Stimulated activated CD4-positive, alpha-beta T cell treated with anti-CD3 and anti-CD28 coated beads, TNF-alpha, amount 100 ng/mL, for 4 hours (primary cell): ENCODE results near the gene ZSWIM3.
A peak's percentile ranks its signal among the peaks of the same experiment; 100 is the strongest.
"Not testable (repeated sequence)": the region's sequence is repeated elsewhere in the genome, so short reads cannot be mapped to it uniquely, and the experiment has no call there.

Source experiments
- DNase-seq, 3 experiments: peaks; one replicate each; pipeline ENCODE4 v3.0.0-alpha.2; 2020; ENCODE audit warnings: low read depth in 3 of 3

Gene ZSWIM3

DNA sequence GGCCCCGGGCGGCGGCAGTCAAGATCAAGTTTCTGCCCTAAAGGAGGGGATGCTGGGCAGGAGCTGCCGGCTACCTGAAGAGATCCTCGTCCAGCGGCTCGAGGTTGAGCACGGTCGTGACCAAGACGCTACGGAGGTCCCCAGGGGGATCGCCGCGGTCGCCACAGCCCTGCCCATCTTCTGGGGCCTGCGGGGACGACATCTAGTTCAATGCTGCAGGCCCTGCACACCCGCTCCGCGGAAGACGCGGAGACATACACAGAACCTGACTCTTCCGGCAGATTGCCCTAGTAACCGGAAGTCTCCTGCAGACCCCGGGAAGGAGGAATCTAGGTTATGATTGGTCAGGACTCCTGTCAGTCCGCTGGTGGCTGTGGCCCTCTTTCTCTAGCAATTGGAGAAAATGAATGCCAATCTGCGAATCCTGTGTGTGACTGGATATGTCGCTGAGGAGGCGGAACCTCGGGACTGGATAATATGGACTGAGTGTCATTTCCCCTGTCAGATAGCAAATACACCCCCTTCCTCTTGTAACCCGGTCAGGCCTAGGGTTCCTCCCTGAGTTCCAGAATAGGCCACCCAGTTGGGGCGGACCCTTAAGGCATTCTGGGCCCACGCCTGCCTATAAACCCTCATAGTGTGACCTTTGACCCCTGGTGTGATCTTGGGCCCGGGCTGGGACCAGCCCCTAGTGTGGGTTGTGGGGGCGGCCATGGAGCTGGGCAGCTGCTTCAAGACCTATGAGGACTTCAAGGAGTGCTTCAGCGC lies at the start of gene ZSWIM3, which contains the start of gene ACOT8:
Gene ZSWIM3 (plus strand): TSS at position 501 of the 768 bp plus-strand sequence. CDS start 212 bp downstream, at position 713.
Gene ACOT8 (minus strand): TSS at position 279 of the 768 bp plus-strand sequence. CDS start 77 bp downstream, at position 202.
- peak; percentile 56 to 90 (median 81) for DNase-seq

DNA sequence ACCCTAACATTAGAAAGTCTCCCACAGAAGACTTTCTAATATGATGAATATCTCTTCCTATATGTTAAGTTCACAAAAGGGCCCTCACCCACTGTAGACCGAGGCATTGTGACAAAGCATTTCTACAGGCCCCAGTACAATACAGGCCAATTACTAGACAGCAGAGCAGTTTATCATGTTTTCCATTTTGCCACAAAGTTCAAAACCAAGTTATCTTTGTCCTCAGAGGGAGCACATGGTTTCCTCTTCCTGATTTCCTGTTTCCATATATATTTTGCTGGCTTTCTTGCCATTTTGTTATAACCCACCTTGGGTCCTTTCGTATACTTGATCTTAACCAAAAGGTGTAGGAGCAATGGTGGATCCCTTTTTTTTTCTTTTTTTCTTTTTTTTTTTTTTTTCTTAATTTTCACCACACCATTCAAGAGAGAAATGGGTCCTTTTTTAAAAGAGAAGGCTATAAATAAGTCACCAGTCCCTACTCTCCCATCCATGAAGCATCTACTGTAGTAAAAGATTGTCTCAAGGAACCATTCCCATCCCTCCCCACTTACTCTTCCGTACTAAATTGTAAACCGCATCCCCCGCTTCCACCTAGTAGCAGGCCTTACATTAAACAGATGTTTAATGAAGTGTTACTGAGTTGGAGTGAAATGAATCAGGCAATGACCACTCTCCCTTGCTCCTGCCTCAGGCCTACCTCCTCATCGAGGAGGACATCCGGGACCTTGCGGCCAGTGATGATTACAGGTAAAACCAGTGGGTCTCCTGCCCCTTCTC lies 47.0 kb upstream of the ZSWIM3 start:
- no peak for DNase-seq

DNA sequence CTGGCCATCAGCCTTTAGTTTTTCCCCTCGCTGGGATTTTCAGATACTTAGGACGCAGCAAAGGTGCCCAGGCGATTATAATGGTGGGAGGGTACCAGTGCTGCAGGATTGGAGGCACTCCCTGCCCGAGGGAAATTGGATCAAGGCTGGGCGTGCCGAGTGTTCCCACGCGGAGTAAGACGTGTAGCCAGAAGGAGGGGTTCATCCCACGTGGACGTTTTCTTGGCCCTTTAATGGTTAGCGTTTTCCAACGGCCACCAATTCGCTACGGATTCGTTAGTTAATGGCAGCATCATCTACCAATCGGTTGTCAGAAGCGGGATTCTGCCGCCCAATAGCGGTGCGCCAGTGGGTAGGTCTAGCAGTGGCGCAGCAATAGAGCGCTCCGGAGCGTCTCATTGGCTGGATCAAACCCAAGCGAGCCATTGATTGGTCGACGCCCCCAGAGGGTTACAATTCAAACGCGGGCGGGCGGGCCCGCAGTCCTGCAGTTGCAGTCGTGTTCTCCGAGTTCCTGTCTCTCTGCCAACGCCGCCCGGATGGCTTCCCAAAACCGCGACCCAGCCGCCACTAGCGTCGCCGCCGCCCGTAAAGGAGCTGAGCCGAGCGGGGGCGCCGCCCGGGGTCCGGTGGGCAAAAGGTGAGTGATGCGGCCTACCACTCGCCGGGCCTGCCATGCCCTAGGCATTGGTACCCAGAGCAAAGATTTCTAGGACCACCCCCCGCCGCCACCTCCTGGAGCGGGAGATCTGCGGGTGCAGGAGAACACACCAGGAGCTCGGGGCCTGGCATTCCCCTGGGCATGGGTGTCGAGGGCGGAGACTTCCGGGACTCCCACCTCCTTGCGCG lies 45.0 kb upstream of the ZSWIM3 start, which contains the start of gene UBE2C:
Gene UBE2C (plus strand): TSS at position 488 of the 849 bp plus-strand sequence. CDS start 52 bp downstream, at position 540.
- DNase-seq: peak; percentile 76 to 90 (median 88)

DNA sequence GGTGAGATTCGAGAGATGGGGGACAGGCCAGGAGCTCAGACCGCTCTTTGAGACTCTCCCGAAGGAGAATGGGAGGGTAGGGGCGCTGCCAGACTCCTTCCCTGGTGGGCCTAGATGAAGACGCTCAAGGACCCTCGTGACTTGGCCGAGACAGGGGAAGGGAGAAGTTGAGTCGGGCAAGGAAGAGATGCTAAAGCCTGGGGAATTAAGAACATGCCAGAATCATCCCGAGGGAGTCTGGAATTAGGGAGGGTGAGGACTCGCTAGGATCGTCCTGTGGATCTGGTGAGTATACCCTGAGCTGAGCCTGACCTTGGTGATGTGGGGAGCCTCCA lies 44.4 kb upstream of the ZSWIM3 start:
- no peak for DNase-seq

DNA sequence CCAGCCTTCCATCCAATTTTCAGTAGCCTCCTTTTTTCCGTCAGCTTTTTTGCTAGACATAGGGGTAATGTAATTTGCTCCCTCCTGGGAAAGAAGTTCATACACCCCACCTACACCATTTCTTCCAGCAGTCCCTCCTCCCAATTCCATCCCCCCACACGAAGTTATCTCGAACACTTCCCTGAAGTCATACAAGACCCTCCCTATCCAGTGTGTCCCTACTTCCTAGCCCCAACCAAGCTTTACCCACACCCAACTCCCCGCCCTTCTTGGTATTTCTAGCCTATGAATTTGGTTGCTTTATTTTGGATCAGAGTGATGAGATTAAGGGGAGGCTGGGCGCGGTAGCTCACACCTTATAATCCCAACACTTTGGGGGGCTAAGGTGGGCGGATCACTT lies 43.9 kb upstream of the ZSWIM3 start:
- DNase-seq: no peak

DNA sequence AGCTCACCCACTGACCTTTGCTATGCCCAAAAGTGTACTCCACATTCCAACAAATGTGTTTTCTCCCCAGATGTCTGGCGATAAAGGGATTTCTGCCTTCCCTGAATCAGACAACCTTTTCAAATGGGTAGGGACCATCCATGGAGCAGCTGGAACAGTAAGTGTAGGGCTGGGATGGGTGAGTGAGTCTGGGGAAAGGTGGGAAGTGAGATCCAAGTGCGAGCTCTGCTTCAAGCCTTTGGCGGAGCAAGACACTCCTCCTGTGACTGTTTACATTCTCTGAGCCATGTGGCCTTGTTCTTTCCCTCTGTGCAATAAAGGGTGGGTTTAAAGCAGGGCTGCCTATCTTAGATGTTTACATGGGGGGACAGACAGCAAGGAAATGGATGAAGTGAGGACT lies 43.1 kb upstream of the ZSWIM3 start:
- DNase-seq: no peak

DNA sequence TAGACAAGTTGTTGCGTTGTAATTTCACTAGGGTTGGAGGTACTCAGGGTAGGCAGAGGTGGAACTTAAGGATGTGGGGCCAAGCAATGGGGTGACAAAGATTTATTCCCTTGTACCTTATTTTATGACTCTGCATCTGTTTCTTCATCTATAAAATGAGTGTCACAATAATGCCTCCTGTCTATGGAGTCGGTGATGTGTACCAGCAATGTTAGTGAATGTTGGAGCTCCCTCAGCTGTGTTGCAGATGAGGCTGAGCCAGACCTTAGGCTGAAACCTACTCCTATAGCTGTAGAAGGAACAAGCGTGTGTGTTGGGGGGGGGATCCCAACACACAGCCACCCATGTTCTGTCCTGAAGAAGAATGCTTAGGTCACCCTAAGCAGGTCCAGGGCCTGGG lies 40.5 kb upstream of the ZSWIM3 start:
- no peak for DNase-seq

DNA sequence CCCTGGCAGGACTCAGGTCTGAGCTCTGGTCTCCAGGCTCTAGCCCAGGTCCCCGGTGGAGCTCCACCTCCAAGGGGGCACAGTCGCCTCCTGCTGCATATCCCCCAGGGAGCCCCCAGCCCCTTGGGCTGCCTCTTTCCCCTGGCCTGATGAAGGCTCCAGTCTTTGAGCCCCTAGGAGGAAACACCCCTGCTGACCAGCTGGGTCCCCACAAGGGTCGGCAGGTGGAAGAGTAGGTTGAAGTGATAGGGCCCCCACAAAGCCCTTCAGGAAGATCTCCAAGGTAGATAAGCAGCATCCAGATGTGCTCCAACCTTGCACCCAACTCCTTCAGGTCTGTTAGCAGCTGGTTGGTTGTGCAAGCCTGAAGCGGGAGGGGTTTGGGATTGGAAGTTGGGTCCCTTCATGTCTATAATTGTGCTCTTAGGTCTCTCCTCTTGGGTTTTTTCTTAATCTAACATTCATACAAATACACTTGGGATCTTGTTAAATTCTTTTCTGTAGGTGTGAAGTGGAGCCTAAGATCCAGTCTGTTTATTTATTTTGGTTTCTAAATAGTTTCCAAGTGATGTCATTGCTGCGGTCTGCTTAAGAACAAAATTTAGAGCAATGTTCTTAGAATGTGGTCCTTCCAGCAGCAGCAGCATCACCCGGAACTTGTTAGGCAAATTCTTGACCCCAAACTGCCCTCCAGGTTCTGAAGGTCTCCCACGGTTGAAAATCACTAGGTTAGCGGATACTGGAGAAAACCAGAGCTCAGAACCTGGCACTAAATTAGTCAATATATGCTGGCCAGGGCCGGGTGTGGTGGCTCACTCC lies 39.8 kb upstream of the ZSWIM3 start:
- no peak for DNase-seq

DNA sequence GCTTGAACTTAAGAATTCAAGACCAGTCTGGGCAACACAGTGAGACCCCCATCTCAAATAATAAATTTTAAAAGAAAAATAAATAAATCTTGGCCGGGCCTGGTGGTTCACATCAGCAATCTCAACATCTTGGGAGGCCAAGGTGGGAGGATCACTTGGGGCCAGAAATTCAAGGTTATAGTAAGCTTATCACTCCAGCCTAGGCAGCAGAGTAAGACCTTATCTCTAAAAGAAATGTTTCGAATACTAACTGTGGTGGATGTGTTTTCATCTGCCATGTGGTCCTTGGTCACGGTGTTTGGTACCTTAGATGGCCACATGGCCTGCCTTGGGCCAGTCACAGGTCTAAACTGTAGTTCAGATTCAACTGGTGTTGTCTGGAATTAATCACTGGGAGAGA lies 39.2 kb upstream of the ZSWIM3 start:
- DNase-seq: no peak

DNA sequence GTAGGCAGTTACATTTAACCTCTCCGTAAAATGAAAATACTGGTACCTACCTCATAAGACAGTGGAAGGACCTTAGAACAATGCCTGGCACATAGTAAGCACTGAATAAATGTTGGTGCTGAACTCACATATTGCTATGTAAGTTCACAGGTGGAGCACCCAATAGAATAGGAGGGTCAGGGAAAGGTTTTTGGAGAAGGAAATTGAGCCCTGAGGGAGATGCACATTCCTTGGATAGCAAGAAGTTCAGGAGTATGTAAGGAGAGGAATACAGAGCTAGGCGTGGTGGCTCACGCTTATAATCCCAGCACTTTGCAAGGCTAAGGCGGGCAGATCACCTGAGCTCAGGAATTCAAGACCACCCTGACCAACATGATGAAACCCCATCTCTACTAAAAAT lies 37.9 kb upstream of the ZSWIM3 start:
- no peak for DNase-seq

DNA sequence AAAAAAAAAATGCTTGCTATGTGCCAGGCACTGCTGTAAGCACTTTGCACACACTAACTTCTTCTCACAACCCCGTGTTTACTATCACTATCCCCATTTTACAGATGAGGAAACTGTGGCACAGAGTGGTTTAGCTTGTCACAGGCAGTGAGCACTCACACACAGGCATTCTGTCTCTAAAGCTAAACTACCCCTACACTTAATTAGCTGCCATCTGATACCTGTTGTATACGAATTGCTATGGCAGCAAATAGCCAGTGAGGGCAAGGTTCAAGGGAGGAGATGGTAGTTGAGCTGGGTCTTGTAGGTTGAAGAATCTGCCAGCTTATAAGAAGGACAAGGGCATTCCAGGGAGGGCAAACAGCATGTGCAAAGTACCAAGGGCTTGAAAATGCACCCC lies 35.5 kb upstream of the ZSWIM3 start:
- no peak for DNase-seq

DNA sequence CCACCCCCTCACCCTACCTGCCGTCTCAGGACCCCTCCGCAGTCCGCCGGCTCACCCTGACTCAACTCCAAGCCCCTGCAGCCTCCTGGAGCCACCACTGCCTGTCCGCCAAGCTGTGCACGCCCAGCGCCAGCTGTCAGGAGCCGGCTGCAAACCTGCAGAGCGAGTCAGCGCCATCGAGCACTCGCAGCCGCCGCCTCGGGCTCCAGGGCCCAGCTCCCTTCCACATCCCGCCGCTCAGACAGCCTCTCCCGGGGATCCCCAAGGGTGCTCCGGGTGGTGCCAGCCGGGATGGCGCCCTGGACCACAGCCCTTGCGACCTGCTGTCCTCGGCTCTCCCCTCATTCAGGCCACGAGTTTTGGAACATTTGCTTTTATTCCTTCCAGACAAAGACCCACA lies 34.6 kb upstream of the ZSWIM3 start:
- DNase-seq: no peak

DNA sequence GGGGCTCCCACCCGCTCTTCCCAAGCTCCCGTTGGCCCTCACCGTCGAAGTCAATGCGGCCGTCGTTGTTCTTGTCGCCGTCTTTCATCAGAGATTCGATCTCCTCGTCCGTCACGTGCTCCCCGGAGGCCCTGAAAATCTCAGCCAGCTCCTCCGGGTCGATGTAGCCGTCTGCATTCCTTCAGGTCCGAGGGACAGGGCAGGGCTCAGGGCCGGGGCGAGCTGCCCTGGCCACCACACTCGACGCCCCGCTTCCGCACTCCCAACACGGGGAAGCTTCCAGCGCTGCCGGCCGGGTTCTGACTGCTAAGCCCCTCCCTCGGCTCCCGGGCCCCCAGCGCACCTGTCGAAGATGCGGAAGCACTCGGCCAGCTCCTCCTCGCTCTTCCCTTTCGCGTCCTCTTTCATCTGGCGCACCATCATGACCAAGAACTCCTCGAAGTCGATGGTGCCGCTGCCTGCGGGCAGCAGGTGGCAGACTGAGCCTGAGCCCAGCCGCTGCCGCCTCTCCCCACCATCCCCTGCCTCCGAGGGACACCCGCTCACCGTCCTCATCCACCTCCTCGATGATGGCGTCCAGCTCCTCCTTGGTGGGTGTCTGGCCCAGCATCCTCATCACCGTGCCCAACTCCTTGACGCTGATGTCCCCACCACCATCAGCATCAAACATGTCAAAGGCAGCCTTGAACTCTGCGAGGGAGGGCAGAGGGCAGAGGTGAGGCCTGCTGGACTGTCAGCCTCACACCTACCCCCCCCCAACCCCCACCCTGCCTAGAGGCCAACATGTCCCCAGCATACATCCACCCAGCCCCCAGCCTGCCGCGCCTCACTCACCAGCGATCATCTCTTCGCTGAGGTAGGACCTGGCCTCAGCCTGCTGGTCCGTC lies 33.2 kb upstream of the ZSWIM3 start:
- DNase-seq: peak in 2 of 3 experiments; percentile 29 to 32

DNA sequence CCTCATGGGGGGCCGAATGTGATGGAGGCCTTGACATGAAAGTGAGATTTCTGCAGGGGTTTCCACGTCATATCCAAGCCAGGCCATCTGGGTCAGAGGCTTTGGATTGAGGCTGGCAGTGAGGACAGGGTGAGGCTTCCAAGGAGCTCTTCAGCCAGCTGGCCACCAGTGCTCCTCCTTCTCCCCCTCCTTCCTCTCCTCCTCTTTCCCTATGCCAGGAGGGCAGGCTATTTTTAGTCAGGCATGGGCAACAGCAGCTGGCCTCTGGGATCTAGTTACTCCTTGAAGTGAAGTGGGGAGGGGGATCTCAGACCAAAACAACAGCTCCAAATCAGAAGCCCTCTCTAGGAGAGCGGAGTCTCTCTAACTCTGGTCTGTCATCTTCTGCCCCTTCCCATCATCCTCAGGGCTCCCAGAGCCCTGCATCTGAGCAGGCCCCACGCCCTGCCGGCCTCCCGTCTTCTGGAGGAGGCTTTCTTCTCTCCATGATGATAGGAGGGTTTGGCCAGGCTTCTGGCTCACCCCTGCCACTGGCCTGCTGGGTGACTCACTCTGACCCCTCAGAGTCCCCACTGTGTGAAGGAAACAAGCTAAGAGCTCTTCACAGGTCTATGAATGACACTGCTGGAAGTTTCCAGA lies 30.9 kb upstream of the ZSWIM3 start:
- DNase-seq: no peak

DNA sequence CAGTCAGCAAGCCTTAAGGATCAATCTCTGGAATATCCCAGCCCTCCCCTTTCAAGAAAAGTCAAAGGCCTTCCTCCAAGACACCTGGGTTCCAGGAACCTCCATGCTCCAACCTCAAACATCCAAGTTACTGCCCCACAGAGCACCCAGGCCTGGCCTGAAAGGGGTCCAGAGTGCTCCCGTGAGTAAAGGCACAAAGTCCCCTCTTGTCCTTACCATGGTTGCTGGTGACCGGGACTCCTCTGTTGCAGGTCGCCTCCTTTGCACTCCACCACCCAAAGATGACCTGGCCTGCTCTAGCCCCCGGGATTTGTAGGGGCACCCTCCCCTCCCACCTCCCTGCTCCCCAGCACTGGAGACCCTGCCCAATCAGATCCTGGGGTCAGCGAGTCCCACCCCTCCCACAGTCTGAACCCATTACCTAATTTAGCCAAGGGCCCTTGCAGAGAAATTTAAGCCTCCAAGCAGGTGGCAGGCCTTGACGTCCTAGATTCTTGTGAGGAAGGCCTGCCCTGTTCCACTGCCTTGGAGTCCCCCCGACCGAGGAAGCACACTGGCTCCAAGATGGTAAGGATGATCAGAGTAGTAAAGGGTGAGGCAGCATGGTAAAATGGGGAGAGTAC lies 30.3 kb upstream of the ZSWIM3 start, which contains the start of gene TNNC2:
Gene TNNC2 (minus strand): TSS at position 283 of the 623 bp plus-strand sequence. CDS start 64 bp downstream, at position 219.
- no peak for DNase-seq

DNA sequence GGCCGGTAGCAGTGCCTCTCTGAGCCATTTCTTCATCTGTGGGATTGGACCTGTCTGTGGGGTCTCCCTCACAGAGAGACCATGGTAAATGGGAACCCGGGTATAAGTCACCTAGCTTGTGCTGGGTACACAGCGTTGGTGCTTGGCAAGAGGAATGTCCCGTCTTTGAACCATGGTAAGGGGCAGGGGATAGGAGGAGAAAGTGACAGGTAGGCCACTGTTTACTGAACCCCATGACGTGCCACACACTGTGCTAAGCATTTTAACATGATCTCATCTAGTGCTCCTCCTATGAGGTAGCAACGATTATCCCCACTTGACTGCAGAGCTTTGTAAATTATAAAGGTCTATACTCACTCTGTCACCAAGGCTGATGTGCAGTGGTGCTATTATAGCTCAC lies 29.7 kb upstream of the ZSWIM3 start:
- no peak for DNase-seq

DNA sequence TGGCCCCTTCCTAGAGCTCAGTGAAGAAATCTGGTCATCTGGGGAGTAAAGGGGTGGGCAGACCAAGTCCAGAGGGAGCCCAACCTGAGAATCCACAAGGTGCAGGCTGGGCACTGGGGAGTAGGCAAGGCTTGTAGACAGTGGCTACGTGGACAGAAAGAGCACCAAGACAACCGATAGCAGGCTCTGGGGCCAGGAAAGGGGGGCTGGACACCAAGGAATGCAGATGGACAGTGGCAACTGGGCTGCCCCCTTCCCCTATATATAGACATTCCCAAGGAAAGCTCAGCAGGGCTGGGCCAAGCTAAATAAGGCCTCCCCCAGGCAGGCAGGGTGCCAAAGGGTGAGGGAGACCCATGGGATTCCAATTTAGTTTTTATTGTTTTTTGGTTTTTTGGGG lies 28.8 kb upstream of the ZSWIM3 start:
- DNase-seq: no peak

DNA sequence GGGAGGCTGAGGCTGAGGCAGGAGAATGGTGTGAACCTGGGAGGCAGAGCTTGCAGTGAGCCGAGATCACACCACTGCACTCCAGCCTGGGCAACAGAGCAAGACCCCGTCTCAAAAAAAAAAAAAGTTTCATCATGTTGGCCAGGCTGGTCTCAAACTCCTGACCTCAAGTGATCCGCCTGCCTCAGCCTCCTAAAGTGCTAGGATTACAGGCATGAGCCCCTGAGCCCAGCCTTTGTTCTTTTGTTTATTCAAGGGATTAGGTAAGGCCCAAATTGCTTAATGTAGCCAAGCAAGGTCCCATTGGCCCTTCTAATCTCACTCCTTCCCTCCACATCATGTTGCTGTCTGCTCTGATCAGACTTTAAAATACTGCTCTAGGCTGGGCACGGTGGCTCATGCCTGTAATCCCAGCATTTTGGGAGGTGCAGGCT lies 27.7 kb upstream of the ZSWIM3 start:
- not testable (repeated sequence) for DNase-seq

DNA sequence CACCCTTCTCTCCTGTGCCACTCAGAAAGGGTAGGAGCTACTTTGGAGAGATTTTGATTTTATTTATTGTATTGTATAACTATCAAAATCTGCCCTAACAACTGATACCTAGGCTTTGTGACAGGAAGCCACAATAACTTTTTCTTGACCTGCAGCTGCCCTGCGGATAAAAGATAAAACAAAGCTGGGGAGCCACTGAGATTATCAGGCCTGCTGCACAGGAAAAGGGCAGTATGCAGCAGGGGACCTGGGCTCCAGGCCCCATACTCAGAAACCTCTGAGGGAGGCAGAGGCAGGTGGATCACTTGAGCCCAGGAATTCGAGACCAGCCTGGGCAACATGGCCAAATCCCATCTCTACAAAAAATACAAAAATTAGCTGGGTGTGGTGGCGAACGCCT lies 24.8 kb upstream of the ZSWIM3 start:
- no peak for DNase-seq
